G401.6 (cell line): ENCODE results near the gene PRKN.

Experiments
- FAIRE-seq: peaks from 2 replicates; lab custom pipeline; 2012; peaks lifted over from hg19 to GRCh38; lab: Jason Lieb, UNC

Gene PRKN

DNA sequence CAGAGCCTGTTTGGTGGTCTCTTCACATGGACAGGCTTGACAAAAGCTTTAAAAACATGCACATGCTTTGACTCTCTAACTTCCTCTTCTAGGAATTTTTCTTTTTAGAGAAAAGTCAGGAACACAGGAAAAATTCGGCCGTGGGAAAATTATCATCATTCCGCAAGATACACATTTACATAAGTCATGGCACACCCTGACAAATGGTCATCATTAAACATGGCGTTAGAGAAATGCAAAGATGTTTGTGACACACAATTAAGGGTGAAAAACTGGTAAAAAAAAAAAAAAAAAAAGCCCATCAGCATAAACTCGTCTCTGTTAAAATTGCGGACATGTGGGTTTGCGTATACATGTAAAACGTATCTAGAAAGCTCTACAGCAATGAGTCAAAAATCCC, 1319.5 kb downstream of the PRKN start:
- no peak for FAIRE-seq

- FAIRE-seq, result no peak
These were observed 1320.0 kb downstream of the PRKN start for GRCh38 chr6:161407581-161407980.

DNA sequence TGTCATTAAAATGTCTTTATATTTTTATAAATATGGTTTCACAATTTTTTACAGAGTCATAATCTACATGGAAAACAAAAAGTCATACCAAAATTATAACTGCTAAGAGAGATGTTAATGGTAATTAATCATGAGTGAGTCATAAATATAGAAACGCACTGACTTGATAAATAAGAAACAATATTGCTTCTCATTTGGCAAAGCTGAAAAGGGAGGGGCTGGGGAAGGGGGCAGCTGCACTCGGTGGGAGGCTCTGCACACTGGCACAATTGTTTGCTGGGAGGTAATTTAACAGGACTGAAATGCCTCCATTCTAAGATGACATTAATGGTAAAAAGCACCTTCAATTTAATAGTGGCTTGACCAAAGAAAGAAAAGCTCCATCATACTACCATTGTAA, 1320.5 kb downstream of the PRKN start:
- FAIRE-seq, result no peak

GRCh38 chr6:161406646-161407045, 1320.9 kb downstream of the PRKN start:
- no peak for FAIRE-seq

GRCh38 chr6:161405418-161405817, 1322.1 kb downstream of the PRKN start:
- no peak for FAIRE-seq

DNA sequence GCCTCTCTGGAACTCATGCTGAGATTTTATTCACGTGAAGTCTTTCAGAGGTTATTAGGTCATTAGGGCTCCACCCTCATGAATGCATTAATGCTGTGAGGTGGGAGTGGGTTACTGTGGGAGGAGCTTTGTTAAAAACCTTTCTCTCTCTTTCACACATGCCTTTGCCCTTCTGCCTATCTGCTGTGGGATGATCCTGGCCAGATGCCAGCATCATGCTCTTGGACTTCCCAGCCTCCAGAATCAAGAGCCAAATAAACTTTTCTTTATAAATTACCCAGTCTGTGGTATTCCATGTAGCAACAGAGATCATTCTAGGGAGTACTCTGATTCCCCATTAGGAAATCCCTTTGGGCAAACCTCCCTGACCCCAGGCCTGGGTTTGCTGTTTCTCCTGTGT, 1323.8 kb downstream of the PRKN start:
- no peak for FAIRE-seq

- no peak for FAIRE-seq
These were observed 1325.8 kb downstream of the PRKN start for GRCh38 chr6:161401587-161402309.

DNA sequence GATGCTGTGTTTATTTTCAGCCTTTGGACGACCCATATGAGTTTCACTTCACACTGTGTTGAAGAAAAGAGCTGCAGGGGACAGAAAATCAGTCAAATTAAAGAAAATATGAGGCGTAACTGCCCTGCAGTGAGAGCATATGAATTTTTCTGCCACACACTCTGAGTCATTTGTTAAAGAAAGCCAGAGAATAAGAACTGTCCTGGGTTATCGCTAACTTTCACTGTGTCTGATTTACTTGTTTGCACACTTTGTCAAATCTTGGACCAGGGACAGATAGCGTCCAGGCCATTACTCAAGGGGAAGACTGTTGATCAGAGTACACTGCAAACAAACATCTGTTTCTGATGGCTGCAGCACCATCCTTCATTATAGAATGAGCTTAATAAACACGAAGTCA, 1326.9 kb downstream of the PRKN start:
- no peak for FAIRE-seq

DNA sequence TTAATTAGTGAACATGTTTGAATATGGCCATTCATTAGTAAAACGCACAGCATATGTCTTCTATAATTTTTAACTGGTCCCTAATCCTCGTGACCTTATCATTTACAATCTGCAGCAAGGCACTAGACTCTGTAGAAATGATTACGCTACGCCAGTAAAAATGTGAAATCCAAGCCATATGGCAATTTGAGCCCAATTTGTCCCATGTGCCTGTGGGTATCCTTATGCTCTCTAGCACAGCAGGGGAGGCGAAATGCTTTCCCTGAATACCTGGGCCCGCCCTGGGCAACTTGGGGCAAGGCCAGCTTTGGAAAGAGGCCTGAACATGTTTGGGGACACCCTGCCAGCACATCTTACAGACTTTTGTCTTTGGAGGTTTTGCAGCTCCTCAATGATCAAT, 1331.0 kb downstream of the PRKN start:
- no peak for FAIRE-seq

GRCh38 chr6:161395716-161396231, 1331.8 kb downstream of the PRKN start:
- no peak for FAIRE-seq

DNA sequence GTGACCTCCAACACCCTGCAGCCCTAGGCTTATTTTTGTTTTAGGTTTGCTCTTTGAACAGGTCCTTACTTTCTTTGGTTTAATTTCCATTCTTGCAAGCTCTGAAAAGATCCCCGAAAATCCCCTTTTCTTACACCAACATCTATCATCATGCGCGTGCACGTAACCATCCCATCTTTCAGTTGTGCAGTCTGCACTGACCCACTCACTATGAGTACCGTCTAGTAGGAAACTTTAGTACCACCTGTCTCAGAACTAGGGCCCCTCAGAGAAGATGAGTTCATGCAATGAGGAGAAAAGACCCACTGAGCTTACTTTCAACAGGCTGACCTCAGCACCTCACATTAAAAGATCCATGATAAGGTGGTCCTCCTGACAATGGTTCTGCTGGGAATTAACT, 1333.1 kb downstream of the PRKN start:
- no peak for FAIRE-seq

GRCh38 chr6:161393839-161394364, 1333.7 kb downstream of the PRKN start:
- FAIRE-seq, result peak; percentile 3

DNA sequence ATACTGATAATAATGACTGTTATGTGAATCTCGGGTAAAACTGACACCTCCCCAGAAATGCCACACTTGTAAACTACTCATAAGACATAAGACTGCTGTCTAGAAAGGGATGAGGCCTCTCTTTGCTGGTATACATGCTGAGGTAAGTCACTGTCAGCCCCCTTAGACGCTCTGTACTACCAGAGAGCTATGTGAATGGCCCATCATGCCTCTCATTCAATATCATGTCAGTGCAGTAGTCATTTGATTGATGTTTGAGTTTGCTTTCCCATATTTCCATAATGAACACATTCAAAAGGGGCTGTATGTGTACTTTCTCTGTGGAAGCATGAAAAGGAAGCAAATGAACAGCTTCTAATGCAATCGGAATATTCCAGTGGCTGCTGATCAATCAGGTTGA, 1334.3 kb downstream of the PRKN start:
- no peak for FAIRE-seq

DNA sequence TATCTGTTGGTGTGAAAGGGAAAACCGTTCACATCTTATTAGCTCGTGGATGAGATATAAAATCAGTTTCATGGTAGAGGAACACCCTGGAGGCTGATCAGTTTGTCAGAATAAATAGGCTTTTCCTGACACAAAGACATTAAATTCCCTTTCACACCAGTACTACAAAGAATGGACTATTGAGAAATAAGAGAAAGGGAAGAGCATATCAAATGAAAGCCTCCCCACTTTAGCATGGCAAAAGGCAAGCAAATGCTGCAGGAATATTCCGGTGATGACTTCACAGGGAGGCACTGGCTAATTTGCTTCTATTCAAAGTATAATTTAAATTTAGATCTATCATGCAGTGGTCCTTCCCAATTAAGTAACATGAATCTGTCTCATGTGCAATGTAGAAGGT, 1337.8 kb downstream of the PRKN start:
- FAIRE-seq, result no peak

- FAIRE-seq, result no peak
These were observed 1343.6 kb downstream of the PRKN start for GRCh38 chr6:161383951-161384350.

DNA sequence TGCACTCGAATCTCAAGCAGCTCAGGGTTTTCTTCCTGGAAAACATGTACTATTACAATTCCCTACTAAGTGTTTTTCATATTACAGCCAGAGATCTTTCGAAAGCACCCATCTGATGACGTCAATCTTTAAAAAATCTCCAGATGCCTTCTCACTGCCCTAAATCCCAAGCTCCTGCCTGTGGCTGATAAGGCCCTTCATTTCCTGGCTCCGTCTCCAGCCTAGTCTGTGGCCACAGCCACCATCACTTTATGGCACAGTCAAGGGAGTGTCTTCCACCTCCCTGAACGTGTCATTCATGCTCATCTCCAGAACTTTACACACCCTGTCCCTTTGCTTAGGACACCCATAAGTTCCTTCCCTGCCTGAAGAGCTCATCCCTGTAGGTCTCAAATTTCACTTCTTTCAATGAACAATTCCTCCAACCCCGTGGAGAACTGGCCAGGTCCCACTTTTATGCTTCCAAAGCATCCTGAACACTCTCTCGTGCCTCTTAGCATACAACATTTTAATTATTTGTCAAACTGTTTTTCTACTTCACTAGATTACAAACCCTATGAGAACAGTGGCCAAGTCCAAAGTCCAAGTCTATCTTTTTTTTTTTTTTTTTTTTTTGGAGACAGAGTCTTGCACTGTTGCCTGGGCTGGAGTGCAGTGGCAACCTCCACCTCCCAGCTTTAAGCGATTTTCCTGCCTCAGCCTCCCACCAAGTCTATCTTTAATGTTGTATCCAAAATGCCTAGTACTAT, 1347.6 kb downstream of the PRKN start:
- no peak for FAIRE-seq

DNA sequence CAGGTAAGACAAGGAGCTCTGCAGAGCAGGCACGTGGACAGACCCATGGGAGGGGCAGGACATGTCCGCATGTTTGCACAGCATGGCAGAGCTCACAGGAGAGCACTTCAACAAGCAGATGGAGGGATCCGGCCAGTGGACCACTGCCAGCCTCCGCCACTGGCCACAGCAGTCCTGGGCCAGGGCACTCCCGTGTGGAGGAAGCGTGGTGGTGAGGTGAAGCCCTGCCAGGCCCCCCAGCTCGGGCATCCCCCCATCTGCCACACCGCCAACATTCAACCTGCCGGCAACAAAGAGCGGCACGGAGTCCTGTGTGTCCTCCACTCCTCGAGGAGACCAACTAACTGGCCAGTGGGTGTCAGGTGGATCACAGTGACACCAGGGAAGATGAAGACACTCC, 1349.5 kb downstream of the PRKN start:
- no peak for FAIRE-seq

DNA sequence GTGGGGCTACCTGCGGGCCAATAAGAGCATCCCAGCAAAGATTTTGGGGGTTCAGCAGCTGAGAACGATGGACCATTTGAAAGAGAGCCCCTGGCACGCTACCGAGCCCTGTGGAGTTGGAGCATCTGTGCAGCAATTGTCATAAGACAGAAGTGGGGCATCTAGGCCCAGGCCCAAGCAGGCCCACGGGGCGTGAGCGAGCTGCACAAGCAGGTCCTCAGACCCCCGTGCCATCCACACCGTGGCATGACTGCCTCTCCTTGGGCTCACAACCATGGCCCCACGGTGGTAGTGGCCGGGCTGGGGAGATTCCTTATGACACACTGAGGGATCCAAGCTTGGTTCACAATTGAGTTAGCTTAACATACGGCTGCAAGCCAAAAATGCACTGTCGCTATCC, 1350.5 kb downstream of the PRKN start:
- FAIRE-seq, result no peak

- FAIRE-seq, result no peak
These were observed 1351.2 kb downstream of the PRKN start for GRCh38 chr6:161376367-161376766.

GRCh38 chr6:161374971-161375873, 1352.3 kb downstream of the PRKN start:
- no peak for FAIRE-seq

GRCh38 chr6:161373905-161374451, 1353.6 kb downstream of the PRKN start:
- FAIRE-seq, result peak; percentile 31

DNA sequence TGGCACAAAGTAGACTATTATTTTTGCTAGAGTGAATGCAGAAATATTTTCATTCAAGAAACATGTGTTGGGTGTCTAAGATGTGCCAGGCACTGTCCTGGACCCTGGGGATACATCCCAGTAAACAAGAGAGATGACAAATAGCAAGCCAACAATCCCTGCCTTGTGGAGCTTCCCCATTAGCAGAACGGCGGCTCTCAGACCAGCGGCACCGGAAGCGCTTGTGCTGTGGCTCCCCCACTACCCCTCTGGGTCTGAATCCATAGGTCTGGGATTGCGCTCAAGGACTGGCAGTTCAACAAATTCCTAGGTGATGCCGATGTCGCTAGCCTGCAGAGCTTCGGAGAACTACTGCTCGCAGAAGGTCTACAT, 1355.2 kb downstream of the PRKN start:
- FAIRE-seq, result no peak
